ENCODE results near the gene WDR37. TPM values are rescaled to one million over a fixed set of nuclear protein-coding genes. Genes with fewer than 3 reads are reported as not detected.
"Not testable (repeated sequence)": the region's sequence is repeated elsewhere in the genome, so short reads cannot be mapped to it uniquely, and the experiment has no call there.

WDR37 gene
- total and polyA plus RNA-seq, 2 donors (not counting 1 experiment from before 2014, with no cell fraction given) = 17.3 to 33.2 TPM

GRCh38 chr10:1009071-1009494 lies 47.1 kb upstream of the WDR37 start:
- WGBS (ENCODE audit: insufficient coverage) = 88% methylated on average over 6 of the region's 9 CpGs
- no peak overlapping the region for H3K27ac Mint-ChIP-seq
- intact Hi-C loops (cut with micrococcal nuclease) = no loop called here

GRCh38 chr10:1009947-1010346 lies 46.2 kb upstream of the WDR37 start:
- H3K4me3 Mint-ChIP-seq; H3K4me1 Mint-ChIP-seq; H3K27ac ChIP-seq (ENCODE audit: low read length in 2 of 2); H4K20me1 ChIP-seq (ENCODE audit: control insufficient read depth, insufficient read depth, low read length, poor library complexity, severe bottlenecking); H3K9me3 Mint-ChIP-seq (ENCODE audit: insufficient read depth); H3K27me3 ChIP-seq (replicated peaks in 1 of 4; ENCODE audit: control extremely low read depth in 1 of 4, control insufficient read depth in 3 of 4, insufficient read depth in 4 of 4, low read length in 3 of 4); H3K9me3 ChIP-seq (ENCODE audit: control extremely low read depth in 1 of 3, control insufficient read depth in 2 of 3, insufficient read depth in 1 of 3, low read length in 2 of 3); H3K79me2 ChIP-seq (ENCODE audit: control insufficient read depth, insufficient read depth, low read length); CTCF ChIA-PET; H2AFZ ChIP-seq (ENCODE audit: insufficient read depth, low read depth, low read length, poor library complexity, severe bottlenecking); H3K27ac Mint-ChIP-seq; POLR2A ChIA-PET; H3K4me1 ChIP-seq (ENCODE audit: control insufficient read depth in 2 of 2, insufficient read depth in 2 of 2, low read length in 2 of 2); H3K9ac ChIP-seq (ENCODE audit: low read length); DNase-seq; H3K4me2 ChIP-seq (replicated peaks; ENCODE audit: low read depth, low read length, poor library complexity, severe bottlenecking); intact Hi-C loops (cut with micrococcal nuclease); H3K4me3 ChIP-seq (ENCODE audit: control extremely low read depth in 1 of 5, extremely low read depth in 1 of 5, insufficient read depth in 1 of 5, low read depth in 2 of 5, low read length in 4 of 5); ATAC-seq (ENCODE audit: low read depth); H3K27me3 Mint-ChIP-seq: not testable (repeated sequence)
- peaks cover 1 to 85% of the 10 kb centered on the region in 2 experiments for H3K36me3 ChIP-seq (replicated peaks in 1 of 2; ENCODE audit: control extremely low read depth in 1 of 2, control insufficient read depth in 1 of 2, extremely low read depth in 1 of 2, insufficient read depth in 2 of 2, low read length in 1 of 2)
- 99% methylated on average over 6 of the region's 8 CpGs for WGBS (ENCODE audit: insufficient coverage)

More at GRCh38 chr10:1009071-1009494, 47.1 kb upstream of the WDR37 start:
- no peaks in the 10 kb centered on the region for H3K9me3 ChIP-seq (ENCODE audit: control extremely low read depth in 1 of 3, control insufficient read depth in 2 of 3, insufficient read depth in 1 of 3, low read length in 2 of 3)
- no peaks in the 10 kb centered on the region for H3K4me1 ChIP-seq (ENCODE audit: control insufficient read depth in 2 of 2, insufficient read depth in 2 of 2, low read length in 2 of 2)
- peaks cover 1 to 85% of the 10 kb centered on the region in 2 experiments for H3K36me3 ChIP-seq (replicated peaks in 1 of 2; ENCODE audit: control extremely low read depth in 1 of 2, control insufficient read depth in 1 of 2, extremely low read depth in 1 of 2, insufficient read depth in 2 of 2, low read length in 1 of 2)
- ChIA-PET POLR2A (no interaction called here), CTCF (no interaction called here)
- no peak for ATAC-seq (ENCODE audit: low read depth)
- no peaks in the 10 kb centered on the region for H3K27me3 ChIP-seq (replicated peaks in 1 of 4; ENCODE audit: control extremely low read depth in 1 of 4, control insufficient read depth in 3 of 4, insufficient read depth in 4 of 4, low read length in 3 of 4)
- no peak overlapping the region for H3K4me2 ChIP-seq (replicated peaks; ENCODE audit: low read depth, low read length, poor library complexity, severe bottlenecking)
- peaks cover 10% of the 10 kb centered on the region for H4K20me1 ChIP-seq (ENCODE audit: control insufficient read depth, insufficient read depth, low read length, poor library complexity, severe bottlenecking)
- no peak overlapping the region for H3K4me3 ChIP-seq (ENCODE audit: control extremely low read depth in 1 of 5, extremely low read depth in 1 of 5, insufficient read depth in 1 of 5, low read depth in 2 of 5, low read length in 4 of 5)
- no peak for TF ChIP-seq EZH2 (IDR thresholded peaks at IDR 0.05; ENCODE audit: borderline replicate concordance, insufficient read depth, low read depth, low read length, poor library complexity, severe bottlenecking)
- no peak for TF ChIP-seq CTCF (IDR thresholded peaks at IDR 0.05)
- no peak for DNase-seq
- Mint-ChIP-seq H3K9me3 (ENCODE audit: insufficient read depth) (no peaks in the 10 kb centered on the region), H3K4me1 (no peaks in the 10 kb centered on the region), H3K27me3 (no peaks in the 10 kb centered on the region), H3K4me3 (no peak overlapping the region)
- H3K27ac ChIP-seq (ENCODE audit: low read length in 2 of 2) = no peak overlapping the region
- no peak overlapping the region for H2AFZ ChIP-seq (ENCODE audit: insufficient read depth, low read depth, low read length, poor library complexity, severe bottlenecking)
- no peak overlapping the region for H3K9ac ChIP-seq (ENCODE audit: low read length)
- H3K79me2 ChIP-seq (ENCODE audit: control insufficient read depth, insufficient read depth, low read length) = peaks cover 9% of the 10 kb centered on the region

Measured in B cell (primary cell).